GM12891 (cell line): ENCODE data around the gene ZKSCAN8.

Experiments used
- PAX5 ChIP-seq: IDR thresholded peaks from 2 replicates; pipeline ENCODE4 v1.6.1; 2011; ENCODE audit warnings: low read length, moderate library complexity, mild to moderate bottlenecking; ENCODE audit not compliant: insufficient read depth, severe bottlenecking
- POLR2A ChIP-seq: IDR thresholded peaks from 2 replicates; pipeline ENCODE4 v1.6.1; 2011; ENCODE audit warnings: low read depth, low read length, control low read depth
- POLR2AphosphoS5 ChIP-seq: IDR thresholded peaks from 2 replicates; pipeline ENCODE4 v1.6.1; 2011; ENCODE audit warnings: low read depth, low read length, control low read depth
- SPI1 ChIP-seq: IDR thresholded peaks from 2 replicates; pipeline ENCODE4 v1.6.1; 2011; ENCODE audit warnings: low read depth, low read length, control low read depth
- TAF1 ChIP-seq: IDR thresholded peaks from 2 replicates; pipeline ENCODE4 v1.6.1; 2011; ENCODE audit warnings: low read depth, low read length, control low read depth

GRCh38 chr6:28208111-28208659 lies 66.5 kb downstream of the ZKSCAN8 start:
- TF ChIP-seq POLR2AphosphoS5: no peak
- no peak for TF ChIP-seq POLR2A
- TF ChIP-seq TAF1: no peak
- no peak for TF ChIP-seq PAX5
- TF ChIP-seq SPI1: no peak
